HG02973 (cell line): ENCODE results near the gene UBLCP1.
"Not testable (repeated sequence)": the region's sequence is repeated elsewhere in the genome, so short reads cannot be mapped to it uniquely, and the experiment has no call there.

Experiments
- ATAC-seq: cut with Tn5 transposase; IDR thresholded peaks from one replicate; pipeline ENCODE4 v1.9.1; 2021; ENCODE audit warnings: moderate library complexity; ENCODE audit not compliant: unreplicated experiment

UBLCP1 gene

DNA sequence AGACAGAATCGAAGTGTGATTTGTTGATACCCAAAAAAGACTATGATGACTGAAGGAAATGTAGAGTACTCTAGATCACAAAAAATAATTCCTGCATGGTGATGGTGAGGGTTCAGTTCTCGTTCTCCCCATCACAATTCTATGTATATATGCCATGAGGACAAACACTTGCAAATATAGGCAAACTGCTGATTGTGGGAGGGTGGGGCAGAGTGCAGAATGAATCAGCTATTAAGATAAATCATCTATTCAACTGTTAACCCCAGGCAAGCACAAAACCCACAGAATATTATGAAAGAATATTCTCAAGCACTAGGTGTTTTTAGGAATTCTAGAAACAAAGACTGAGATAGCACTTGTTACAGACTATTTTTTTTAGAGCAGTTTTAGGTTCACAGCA, 13.9 kb upstream of the UBLCP1 start:
- no peak for ATAC-seq

DNA sequence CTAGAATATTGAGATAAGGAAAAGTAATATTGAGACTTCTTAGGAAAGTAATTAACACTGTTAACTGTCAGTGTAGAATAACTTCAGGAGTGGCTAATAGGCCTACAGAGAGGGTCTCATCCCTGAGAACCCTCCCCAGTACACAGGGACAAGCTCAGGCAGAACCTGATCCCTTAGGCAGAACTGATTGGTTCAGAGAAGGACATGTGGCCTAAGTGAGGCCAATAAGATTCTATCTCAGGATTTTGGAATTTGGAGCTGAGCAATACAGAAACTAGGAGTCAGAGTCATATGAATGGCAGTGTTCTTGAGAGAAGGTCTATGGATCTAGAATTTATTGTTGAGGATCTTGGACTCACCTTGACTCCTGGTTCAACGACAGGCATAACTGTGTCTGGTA, 10.9 kb upstream of the UBLCP1 start:
- ATAC-seq, result no peak

DNA sequence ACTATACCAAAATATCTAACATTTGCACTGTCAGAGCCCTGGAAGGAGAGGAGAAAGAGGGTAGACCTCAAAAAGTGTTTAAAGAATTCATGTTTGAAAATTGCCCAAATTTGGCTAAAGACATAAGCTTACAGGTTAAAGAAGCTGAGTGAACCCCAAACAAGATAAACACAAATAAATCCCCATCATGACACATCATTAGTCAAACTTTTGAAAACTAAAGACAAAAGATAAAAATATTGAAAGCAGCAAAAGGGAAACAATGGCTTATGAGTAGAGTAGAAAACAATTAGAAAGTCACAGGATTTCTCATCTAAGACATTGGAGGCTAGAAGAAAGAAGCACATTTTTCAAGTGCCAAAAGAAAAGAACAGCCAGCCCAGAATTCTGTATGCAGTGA, 6.1 kb upstream of the UBLCP1 start:
- ATAC-seq, result no peak

DNA sequence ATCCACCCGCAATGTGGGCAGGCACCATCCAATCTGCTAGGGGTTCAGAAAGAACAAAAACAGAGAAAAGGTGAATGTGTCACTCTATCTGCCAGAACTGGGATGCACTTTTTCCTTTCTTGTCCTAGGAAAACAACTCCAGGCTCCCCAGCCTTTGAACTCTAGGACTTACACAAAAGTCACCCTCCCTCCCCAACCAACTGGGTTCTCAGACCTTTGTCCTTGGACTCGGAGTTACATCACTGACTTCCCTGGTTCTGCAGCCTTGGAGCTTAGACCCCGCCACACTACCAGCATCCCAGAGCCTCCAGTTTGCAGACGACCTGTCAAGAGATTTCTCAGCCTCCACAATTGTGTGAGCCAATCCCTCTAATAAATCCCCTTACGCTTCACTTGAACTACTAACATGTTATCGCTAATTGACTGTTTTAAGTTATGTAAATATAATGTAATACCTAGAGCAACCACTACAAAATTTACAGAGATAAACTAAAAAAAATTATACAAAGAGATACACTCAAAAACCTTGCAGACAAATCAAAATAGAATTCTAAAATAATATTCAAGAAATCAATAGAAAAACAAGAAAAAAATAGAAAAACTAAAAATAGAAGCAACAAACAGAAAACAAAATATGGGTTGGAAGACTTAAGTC, 5.3 kb upstream of the UBLCP1 start:
- no peak for ATAC-seq

DNA sequence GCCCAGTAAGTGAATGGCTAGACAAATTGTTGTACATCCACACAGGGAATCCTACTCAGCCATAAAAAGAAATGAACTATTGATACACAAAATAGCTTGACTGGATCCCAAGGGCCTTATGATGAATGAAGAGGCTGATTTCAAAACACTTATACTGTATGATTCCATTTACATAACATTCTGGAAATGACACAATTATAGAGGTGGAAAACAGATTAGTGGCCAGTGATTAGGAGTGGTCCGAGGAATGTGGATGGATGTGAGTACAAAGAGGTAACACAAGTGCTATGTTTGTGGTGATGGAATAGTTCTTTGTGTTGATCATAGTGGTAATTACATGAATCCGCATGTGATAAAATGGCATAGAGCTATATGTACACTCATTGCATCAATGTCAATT, 4.7 kb upstream of the UBLCP1 start:
- ATAC-seq, result no peak

DNA sequence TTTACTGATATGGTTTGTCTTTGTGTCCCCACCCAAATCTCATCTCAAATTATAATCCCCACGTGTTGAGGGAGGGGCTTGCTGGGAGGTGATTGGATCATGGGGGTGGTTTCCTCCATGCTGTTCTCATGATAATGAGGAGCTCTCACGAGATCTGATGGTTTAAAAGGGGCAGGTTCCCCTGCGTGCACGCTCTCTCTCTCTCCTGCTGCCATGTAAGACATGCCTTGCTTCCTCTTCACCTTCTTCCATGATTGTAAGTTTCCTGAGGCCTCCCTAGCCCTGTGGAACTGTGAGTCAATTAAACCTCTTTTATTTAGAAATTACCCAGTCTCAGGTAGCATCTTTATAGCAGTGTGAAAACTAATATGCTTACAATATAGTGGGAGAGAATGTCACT, 2.9 kb upstream of the UBLCP1 start:
- ATAC-seq, result not testable (repeated sequence)

DNA sequence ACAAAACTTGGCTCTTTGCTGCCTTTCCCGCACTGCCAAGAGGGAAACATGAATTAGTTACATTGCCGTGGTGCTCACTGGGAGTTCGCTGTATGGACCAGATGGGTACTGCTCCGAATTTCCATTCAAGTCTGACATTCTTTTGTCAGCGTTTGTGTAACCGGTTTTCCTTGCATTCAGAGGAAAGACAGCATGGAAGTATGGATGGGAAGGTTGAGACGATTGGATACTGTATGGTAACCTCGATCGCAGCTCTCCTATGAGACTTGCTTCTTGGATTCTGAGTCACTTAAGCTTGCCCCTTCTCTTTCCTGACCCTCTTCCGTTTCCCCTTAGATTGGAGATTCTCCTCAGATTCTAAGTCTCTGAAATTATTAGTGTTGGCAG, 625 bp upstream of the UBLCP1 start:
- ATAC-seq, result peak; percentile 11

DNA sequence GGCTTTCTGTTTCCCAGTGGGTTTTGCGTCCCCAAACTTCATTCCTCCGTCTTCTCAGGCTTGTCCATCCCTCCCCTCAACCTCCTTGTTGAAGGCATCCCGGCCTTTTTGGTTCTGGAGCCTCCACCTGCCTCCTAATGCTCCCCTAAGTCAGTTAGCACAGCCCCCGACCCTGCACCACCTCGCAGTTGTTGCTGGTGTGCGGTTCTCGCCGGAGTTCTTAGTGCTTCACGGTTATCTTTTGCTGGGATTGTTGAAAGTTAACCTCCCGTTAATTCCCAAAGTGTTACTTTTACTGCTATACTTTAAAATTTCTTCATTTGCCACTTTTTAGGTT, 447 bp downstream of the UBLCP1 start:
- ATAC-seq, result peak; percentile 11

DNA sequence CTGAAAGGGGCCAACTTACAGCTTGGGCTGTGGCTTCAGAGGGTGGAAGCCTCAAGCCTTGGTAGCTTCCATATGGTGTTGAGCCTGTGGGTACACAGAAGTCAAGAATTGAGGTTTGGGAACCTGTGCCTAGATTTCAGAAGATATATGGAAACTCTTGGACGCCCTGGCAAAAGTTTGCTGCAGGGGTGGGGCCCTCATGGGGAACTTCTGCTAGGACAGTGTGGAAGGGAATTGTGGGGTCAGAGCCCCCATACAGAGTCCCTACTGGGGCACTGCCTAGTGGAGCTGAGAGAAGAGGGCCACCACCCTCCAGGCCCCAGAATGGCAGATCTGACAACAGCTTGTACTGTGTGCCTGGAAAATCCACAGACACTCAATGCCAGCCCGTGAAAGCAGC, 3.7 kb downstream of the UBLCP1 start:
- not testable (repeated sequence) for ATAC-seq

DNA sequence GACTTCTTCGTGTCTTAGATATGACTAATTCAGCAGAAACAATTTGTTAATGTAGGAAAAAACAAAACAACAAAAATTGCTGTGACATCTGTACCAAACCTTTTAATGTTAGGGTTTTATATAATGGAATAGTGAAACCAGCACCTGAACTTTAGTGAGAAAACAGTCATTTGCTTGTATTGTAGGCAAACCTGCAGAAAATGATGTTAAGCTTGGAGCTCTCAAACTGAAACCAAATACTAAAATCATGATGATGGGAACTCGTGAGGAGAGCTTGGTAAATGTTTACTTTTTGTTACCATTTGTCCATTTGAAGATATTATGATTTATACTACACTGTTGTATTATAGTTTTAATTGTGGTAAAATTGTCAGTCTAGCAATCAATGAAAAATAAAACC, 6.6 kb downstream of the UBLCP1 start:
- no peak for ATAC-seq

DNA sequence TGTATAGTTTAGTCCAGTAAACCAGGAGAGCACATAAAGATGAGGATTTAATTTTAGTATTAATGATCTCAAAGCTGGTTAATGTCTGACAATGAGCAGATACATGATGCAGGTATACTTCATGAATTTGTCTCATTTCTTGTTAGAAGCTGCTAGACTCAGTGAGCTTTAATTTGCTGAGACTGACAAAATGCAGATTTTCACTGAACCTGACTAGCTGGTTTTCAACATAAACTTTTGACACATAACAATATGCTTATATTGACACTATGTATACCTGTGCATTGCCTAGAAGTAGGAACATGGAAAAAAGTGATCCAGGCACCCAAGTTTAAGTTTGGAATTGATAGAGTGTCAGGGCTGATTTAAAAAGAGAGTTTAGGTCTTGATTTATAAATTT, 10.8 kb downstream of the UBLCP1 start:
- no peak for ATAC-seq

DNA sequence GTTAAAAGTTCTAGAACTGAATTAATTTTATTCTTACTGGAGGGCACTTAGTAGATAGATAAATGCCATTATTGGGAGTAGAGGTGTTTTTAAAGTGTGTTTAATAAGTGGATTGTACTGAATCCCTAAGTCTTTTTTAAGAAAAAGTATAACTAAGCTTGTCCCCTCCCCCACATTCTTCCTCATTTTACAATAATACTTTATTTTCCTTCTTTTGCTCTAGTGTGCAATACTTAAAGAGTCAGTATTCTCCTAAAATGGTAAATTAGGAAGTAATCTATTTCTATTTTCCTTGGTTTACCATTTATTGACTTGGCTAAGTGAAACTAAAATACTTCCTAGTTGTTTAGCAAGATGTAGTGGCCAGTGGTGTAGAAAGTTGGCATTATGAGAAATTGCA, 11.6 kb downstream of the UBLCP1 start:
- no peak for ATAC-seq

DNA sequence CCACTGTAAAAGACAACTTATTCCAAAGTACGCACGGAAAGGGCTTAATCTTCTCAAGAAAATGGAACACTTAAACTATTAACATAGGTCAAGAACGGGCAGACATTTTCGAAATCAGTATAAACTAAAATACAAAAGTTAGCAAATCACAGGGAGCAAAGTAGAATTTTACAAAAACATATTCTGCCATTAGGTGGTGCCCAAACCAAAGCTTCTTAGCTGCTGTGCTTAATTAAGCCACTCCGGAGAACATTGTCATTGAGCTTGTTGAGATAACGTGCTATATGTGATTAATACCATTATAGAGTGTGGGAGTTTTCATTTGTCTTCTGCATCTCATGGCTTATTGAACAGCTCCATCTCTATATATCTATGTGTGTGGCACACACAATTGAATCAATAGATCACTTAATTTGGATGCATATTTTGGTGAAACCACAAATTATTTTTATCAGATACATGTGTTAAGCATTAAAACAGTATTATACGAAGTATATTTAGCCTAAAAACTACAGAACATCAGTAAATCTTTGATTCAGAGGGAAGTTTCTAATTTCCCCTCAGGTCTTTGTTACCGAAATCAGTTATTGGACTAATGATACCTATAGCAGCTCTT, 23.4 kb downstream of the UBLCP1 start:
- no peak for ATAC-seq

DNA sequence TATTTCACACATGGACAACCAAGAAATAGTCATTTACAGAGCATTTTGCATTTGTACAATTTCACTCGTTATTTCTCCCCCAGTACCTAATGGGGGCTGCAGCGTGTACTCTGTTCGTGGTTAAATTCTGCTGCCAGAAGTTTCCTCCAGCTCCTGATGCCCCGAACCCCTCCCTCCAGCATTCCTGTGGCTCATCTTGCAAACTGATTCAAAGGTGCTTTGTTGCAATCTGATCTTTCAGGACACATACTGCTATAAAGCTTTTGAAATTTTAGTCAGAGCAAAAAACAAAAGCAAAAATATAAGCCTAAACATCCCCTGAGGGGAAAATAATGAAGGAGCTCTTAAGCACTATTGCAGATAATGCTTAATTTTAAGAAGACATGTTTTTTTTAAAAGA, 27.7 kb downstream of the UBLCP1 start:
- ATAC-seq, result no peak

DNA sequence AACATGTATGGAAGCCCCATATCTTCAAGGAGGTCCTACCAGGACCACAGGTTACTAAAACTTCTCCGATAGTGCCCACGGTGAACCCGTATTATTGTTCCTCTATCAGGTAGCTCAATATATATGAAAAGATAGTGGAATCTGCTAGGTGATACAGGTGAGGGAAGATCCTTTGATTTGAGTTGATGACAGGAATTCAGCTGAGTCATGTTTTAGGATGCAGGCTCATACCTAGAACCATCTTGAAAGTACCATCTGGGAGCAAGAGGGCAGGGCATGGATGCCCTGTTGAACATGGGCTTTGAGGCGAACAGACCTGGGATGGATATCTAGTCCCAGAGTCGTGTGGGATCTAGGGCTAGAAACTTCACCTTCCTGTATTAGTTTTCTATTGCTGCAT, 31.8 kb downstream of the UBLCP1 start:
- ATAC-seq, result no peak

DNA sequence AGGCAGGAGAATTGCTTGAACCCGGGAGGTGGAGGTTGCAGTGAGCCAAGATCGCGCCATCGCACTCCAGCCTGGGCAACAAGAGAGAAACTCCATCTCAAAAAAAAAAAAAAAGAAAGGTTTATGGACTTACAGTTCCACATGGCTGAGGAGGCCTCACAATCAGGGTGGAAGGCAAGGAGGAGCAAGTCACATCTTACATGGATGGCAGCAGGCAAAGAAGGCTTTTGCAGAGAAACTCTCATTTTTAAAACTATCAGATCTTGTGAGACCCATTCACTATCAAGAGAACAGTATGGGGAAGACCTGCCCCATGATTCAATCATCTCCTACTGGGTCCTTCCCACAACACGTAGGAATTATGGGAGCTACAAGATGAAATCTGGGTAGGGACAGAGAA, 34.2 kb downstream of the UBLCP1 start:
- not testable (repeated sequence) for ATAC-seq

DNA sequence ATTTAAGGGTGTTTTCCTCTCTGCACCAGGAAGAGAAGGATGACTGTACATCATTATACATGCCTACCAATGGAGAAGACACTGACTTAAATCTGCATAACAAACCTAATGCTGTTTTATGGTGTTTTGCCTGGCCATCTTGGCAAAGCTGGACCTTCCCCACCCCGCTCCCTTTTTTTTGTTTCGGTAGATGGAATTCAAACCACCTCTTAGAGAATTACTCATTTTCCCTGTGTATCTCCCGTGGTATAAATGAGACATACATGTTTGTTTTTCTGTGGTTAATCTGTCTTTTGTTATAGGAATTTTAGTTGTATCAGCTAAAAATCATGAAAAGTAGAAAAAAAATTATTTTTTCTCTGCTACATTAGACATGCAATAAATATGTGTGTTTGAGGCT, 38.4 kb downstream of the UBLCP1 start:
- ATAC-seq, result no peak

DNA sequence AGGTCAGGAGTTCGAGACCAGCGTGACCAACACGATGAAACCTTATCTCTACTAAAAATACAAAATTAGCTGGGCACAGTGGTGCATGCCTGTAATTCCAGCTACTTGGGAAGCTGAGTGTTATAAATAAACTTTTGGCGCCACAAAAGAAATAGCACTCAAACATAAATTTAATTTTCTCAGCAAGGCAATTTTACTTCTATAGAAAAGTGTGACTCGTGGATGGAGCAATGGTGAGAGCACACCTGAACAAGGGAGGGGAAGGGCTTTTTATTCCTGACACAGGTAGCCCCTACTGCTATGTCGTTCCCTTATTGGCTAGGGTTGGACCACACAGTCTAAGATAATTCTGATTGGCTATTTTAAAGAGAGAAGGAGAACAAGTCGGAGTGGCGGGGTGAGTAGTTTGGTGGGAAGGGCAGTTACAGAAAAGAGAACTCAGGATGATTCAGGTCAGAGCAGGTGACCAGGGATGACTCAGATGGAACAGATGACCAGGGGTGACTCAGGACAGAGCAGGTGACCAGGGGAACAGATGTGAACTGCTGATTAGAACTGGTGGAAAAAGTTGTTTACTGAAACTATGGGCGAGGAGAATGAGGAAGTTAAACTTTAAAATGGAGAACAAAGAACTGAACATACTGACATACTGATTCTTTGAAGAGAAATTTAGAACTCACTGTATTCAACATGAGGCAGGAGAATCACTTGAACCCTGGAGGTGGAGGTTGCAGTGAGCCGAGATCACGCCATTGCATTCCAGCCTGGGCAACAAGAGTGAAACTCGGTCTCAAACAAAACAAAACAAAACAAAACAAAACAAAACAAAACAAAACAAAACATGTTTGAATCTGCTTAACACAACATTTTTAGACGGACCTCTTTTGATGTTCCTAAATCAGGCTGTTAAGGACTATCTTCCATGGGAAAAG, 39.1 kb downstream of the UBLCP1 start:
- ATAC-seq, result not testable (repeated sequence)

DNA sequence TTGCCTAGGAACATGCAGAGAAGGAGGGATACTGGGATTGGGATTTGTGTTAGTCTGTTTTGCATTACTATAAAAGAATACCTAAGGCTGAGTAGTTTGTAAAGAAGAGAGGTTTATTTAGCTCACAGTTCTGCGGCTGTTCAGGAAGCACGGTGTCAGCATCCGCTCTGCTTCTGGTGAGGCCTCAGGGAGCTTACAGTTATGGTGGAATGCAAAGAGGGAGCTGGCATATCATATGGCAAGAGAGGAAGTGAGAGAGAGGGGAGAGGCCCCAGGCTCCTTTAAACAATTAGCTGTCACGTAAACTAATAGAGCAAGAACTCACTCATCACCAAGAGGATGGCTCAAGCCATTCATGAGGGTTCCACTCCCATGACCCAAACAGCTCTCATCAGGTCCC, 40.2 kb downstream of the UBLCP1 start:
- ATAC-seq, result no peak

DNA sequence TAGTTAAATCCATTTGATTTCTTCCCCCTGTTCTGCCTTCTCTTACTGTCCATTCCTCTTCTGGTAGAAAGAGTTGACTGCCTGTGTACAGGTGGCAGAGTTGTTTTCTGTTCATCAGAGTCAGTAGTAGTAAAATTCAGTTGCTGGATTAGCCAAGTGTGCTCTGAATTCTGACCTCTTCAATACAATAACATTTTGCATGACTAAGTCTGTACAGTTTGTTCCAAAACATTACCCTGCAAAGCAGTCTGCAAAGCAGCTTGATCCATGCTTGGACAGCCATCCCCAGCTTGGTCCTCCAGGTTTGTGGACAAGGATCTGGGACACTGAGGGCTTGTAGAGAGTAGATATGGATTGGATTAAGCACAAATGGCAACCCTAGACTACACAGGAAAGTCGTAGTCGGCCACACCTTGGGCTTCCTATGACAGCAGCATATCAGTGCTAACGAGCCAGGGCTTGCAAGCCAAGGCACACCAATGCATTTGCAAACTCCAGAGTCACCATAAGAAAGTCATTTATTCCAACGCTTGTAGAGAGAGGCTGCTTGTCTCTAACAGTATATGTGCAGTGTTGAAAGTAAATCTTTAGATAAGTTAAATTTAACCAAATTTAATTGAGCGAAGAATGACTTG, 42.0 kb downstream of the UBLCP1 start:
- ATAC-seq, result no peak

DNA sequence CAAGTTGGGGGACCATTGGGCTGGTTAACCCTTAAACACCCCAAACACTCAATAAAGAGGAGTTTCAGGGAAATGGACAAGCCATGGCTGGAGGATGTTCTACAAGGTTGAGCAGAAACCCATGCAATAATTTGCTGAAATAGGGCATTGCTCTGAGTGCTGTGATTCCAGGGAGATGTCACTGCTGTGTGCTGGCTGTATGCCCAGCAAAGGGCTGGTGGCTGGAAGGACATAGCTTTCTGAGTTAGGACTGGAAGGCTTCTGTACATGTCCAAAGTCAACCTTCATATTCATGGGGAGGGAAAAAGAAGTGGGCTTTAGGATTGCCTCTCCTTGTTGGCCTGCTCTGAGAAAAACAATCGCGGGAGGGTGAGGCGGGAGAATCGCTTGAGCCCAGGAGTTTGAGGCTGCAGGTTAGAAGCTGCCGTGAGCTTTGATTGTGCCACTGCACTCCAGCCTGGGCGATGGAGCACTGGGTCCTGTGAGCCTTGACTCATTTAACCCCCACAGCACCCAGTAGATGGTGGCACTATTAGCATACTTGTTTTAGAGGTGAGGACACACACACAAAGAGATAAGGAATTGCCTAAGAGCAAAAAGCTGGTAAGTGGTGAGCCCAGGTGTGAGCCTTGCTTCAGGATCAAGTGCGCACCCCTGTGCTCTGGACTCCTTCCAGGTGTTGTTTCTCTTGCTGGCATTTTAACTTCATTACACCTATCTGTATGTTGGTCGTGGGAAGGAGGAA, 46.8 kb downstream of the UBLCP1 start:
- ATAC-seq, result no peak
